Measurements from ENCODE around the gene POLG.
A peak's percentile ranks its signal among the peaks of the same experiment; 100 is the strongest.

Gene POLG

GRCh38 chr15:89370120-89370977, 35.7 kb upstream of the POLG start:
- no peak for DNase-seq

- no peak for DNase-seq
These were observed 34.8 kb upstream of the POLG start for GRCh38 chr15:89369341-89369947.

- DNase-seq, result no peak
These were observed 34.1 kb upstream of the POLG start for GRCh38 chr15:89368566-89369223.

GRCh38 chr15:89367485-89368451, 33.1 kb upstream of the POLG start:
- DNase-seq, result no peak

- DNase-seq, result no peak
These were observed 32.2 kb upstream of the POLG start for GRCh38 chr15:89366656-89367393.

GRCh38 chr15:89365462-89366065, 30.9 kb upstream of the POLG start:
- no peak for DNase-seq

GRCh38 chr15:89364741-89365450, 30.3 kb upstream of the POLG start:
- DNase-seq, result no peak

DNA sequence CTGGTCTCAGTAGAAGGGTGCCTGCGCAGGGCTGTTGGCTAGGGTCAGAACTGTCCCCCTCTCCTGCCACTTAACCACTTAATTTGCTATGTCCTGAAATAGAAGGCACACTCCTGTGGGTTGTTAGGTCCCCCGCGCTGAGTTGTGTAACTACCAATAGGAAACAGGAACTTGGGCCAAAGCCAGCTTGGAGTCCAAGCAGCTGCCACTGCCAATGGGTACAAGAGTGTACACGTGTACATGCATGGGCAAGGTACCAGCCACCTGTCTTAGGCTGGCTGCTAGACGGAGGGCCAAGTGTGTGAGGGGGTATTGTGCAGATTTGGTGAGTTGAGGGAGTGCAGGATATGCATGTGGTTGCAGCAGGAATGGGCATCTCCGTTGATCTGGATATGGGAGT, 29.7 kb upstream of the POLG start:
- DNase-seq, result no peak

- no peak for DNase-seq
These were observed 29.1 kb upstream of the POLG start for GRCh38 chr15:89363770-89364169.

DNA sequence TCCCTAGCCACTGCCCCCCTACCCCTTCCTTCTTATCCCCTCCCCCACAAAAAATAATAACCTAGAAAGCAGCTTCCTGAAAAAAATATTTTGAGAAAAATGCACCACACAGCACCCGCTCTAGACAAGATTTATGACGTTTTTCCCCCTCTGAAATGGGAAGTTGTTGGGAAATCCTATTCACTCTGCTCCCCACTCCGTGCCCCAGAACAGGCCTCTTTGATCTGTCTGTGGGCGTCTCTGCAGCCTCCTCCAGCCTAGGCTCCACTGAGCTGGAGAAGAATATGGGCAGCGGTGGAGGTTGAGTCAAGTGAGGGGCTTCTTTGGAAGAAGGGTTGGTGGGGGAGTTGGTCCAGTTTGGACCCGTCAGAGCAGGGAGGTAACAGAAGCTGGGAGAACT, 28.5 kb upstream of the POLG start:
- DNase-seq, result no peak

DNA sequence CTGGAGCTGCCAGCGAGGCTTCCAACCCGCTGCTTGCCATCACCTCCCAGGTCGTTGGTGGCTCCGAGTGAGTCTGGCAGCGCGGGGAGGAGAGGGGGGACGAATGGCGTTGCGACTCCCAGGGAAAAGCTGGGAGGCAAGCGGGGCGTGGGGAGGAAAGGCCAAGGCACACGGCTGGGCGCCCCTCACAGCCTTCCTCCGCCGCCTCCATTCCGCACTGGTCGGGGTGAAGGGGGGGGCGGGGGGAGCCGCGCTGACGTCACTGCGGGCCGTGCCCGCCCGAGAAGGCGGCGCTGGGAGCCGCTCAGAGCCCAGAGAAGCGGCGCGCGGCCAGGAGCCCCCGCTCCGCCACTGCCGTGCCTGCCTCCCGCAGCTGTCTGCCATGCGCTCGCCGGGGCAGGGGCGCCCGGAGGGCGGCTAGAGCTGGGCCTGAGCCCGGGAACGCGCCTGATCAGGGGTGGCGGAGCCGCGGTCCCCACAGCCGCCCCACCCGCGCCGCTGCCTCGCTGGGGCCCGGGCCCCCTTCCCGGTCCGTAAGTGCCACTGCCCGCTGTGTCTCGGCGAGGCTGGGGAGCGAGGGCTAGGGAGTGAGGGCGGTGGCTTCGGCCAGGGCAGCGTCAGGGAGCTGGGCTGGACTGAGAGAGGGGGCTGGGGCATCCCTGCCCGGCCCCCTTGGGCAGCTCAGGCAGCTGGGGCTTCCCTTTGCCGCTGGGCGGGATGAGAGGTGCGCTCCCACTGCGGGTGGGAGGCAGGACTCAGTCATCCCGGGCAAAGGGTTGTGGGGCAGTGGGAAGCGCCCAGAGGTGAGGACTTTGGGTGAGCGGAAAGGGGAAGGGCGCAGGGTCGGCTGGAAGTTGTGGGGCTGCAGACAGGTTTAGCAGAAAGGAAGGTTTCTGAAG, 27.8 kb upstream of the POLG start:
- DNase-seq, result no peak

- peak; percentile 71 for DNase-seq
These were observed 27.0 kb upstream of the POLG start for GRCh38 chr15:89361451-89362202.

DNA sequence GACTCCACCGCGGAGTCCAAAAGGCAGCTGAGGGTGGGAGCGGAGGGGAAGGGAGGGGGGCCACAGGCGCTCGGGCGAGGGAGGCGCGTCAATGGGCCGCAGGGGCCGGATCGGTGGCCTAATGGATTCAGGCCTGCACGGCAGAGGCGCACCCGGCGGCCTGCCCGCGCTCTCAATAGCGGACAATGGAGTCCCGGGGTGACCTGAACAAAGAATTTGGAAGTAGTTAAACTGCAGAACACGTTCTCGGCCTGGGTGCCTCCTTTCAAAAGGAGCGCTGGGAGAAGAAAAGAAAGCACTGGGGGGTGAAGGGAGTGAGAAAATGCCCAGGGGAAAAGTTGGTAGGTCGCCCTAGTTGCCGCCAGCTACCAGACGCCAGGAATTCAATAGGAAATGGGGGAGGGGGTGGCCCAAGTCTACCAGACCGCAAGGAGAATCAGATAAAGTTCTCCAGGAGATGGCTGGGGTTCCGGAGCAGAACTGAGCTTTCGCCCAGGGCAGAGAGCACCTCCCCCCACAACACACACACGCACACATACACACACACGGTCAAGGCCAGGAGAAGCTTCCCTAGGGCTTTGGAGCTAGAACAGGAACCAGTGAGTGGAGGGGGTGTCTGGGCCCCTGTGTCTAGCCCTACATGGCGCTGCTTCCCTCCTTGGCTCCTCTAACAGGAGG, 25.8 kb upstream of the POLG start:
- no peak for DNase-seq

- DNase-seq, result no peak
These were observed 25.1 kb upstream of the POLG start for GRCh38 chr15:89359471-89360293.

GRCh38 chr15:89358755-89359439, 24.3 kb upstream of the POLG start:
- DNase-seq, result peak; percentile 79

DNA sequence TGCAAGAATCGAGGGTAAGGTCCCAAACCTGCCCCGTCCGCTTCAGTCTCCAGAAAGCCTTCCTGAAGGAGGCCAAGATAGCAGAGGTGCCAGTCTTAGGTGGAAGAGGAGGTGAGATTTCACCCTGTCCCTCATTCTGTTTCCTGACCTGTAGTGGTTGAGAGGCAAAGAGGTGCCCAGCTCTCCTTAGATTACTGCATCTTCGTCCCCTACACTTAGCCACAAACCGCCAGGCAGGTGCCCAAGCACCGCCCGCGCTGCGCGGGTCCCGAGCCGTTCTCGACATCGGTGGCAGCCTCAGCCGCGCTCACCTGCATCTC, 23.8 kb upstream of the POLG start:
- no peak for DNase-seq

Data from left hindlimb (tissue), 1 donor.